ENCODE data around the gene CLIP1.

DNA sequence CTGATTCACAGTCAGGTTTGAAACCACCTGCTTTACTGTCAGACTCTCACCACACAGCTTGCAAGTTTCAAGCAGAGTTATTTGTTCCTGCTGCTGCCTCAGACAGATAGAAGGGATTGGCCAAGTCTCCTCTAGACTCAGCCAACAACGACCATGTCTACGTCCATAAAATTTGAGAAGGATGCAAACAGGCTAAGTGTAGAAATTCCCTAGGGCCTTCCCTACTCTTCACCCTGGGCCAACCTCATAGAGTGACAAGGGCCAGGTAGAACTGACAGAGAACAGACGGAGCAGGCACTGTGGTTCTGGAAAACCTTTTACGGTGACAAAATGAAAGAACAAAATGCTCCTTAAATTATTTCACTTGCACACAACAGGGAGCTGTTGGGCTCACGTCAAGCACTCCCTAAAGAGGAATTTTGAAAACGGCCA is 39.5 kb downstream of the CLIP1 start:
- TF ChIP-seq, protein P1, sequence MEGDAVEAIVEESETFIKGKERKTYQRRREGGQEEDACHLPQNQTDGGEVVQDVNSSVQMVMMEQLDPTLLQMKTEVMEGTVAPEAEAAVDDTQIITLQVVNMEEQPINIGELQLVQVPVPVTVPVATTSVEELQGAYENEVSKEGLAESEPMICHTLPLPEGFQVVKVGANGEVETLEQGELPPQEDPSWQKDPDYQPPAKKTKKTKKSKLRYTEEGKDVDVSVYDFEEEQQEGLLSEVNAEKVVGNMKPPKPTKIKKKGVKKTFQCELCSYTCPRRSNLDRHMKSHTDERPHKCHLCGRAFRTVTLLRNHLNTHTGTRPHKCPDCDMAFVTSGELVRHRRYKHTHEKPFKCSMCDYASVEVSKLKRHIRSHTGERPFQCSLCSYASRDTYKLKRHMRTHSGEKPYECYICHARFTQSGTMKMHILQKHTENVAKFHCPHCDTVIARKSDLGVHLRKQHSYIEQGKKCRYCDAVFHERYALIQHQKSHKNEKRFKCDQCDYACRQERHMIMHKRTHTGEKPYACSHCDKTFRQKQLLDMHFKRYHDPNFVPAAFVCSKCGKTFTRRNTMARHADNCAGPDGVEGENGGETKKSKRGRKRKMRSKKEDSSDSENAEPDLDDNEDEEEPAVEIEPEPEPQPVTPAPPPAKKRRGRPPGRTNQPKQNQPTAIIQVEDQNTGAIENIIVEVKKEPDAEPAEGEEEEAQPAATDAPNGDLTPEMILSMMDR (IDR thresholded peaks at IDR 0.05; ENCODE audit: insufficient read depth, low read length) = no peak
- TF ChIP-seq POLR2AphosphoS5 (IDR thresholded peaks at IDR 0.05; ENCODE audit: low read depth) = no peak
- no peak for TF ChIP-seq SPI1 (IDR thresholded peaks at IDR 0.05; ENCODE audit: borderline replicate concordance, low read depth)
